ENCODE results near the gene PROZ.

The PROZ gene

DNA sequence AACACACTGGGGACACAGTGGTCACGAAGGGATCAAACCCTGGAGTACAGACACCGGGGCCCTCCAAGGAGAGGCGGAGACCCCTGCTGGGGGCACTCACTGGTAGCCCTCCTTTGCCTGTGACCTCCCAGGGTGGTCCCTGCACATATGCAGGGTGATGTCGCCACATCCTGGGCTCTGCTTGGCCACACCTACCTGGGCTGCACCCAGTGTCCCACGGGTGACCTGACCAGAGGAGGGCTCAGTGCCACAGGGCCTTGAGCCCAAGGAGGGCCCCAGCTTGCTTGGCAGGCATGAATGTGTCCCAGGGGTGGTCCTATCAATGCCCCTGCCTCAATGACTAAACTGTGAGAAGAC is 45.9 kb downstream of the PROZ start:
- Histone ChIP-seq H3K4me3 (ENCODE audit: low read depth, low read length) (no peak overlapping the region), H3K9me3 (ENCODE audit: control insufficient read depth, insufficient read depth, low read depth, low read length) (no peaks in the 10 kb centered on the region), H3K4me1 (ENCODE audit: control insufficient read depth, insufficient read depth, low read length) (no peaks in the 10 kb centered on the region; the same call in 1 of the 2 replicates), H3K27ac (ENCODE audit: extremely low read depth, low read depth, low read length) (no peak overlapping the region), H3K36me3 (ENCODE audit: control insufficient read depth in 2 of 2, insufficient read depth in 1 of 2, low read length in 2 of 2) (peaks cover 0 to 45% of the 10 kb centered on the region in 2 experiments; a peak in 2 of 3 replicates)
- POLR2A ChIA-PET: no interaction called here
- CTCF ChIA-PET: no interaction called here
- TF ChIP-seq SCRT1 (tag by site-specific recombination; IDR thresholded peaks at IDR 0.05; ENCODE audit: borderline replicate concordance): no peak
- TF ChIP-seq, protein P1, sequence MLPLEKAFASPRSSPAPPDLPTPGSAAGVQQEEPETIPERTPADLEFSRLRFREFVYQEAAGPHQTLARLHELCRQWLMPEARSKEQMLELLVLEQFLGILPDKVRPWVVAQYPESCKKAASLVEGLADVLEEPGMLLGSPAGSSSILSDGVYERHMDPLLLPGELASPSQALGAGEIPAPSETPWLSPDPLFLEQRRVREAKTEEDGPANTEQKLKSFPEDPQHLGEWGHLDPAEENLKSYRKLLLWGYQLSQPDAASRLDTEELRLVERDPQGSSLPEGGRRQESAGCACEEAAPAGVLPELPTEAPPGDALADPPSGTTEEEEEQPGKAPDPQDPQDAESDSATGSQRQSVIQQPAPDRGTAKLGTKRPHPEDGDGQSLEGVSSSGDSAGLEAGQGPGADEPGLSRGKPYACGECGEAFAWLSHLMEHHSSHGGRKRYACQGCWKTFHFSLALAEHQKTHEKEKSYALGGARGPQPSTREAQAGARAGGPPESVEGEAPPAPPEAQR (tag by site-specific recombination; IDR thresholded peaks at IDR 0.05): no peak
- peak; percentile 66 for TF ChIP-seq ZIC2 (tag by site-specific recombination; IDR thresholded peaks at IDR 0.05)
- peak; percentile 60 for TF ChIP-seq GLIS1 (tag by site-specific recombination; IDR thresholded peaks at IDR 0.05)
- TF ChIP-seq ZBTB10 (tag by site-specific recombination; IDR thresholded peaks at IDR 0.05): no peak
- peak; percentile 43; the same call in 1 of the 2 replicates for TF ChIP-seq GLIS2 (tag by site-specific recombination; IDR thresholded peaks at IDR 0.05)

GRCh38 chr13:113205428-113205931 is 47.0 kb downstream of the PROZ start:
- ChIA-PET POLR2A (no interaction called here), CTCF (interaction anchor here (0.6 kb wide), 1 partner anchor 69 kb away, joined by 3 read pairs; no protein-coding TSS in a partner anchor)
- Histone ChIP-seq H3K36me3 (ENCODE audit: control insufficient read depth in 2 of 2, insufficient read depth in 1 of 2, low read length in 2 of 2) (peaks cover 0 to 34% of the 10 kb centered on the region in 2 experiments; a peak in 2 of 3 replicates), H3K4me3 (ENCODE audit: low read depth, low read length) (no peak overlapping the region), H3K27ac (ENCODE audit: extremely low read depth, low read depth, low read length) (no peak overlapping the region), H3K4me1 (ENCODE audit: control insufficient read depth, insufficient read depth, low read length) (no peaks in the 10 kb centered on the region; the same call in 1 of the 2 replicates), H3K9me3 (ENCODE audit: control insufficient read depth, insufficient read depth, low read depth, low read length) (no peaks in the 10 kb centered on the region)
- TF ChIP-seq SP7 (tag by site-specific recombination; IDR thresholded peaks at IDR 0.05): no peak
- TF ChIP-seq ZNF133 (tag by site-specific recombination; IDR thresholded peaks at IDR 0.05): no peak
- TF ChIP-seq ZBTB48 (tag by site-specific recombination; IDR thresholded peaks at IDR 0.05): no peak
- peak; percentile 39; the same call in 1 of the 2 replicates for TF ChIP-seq ZBTB17 (tag by site-specific recombination; IDR thresholded peaks at IDR 0.05)
- peak; percentile 85 for TF ChIP-seq ZNF10 (tag by site-specific recombination; IDR thresholded peaks at IDR 0.05)

GRCh38 chr13:113207460-113207859 is 49.0 kb downstream of the PROZ start:
- Histone ChIP-seq H3K4me3 (ENCODE audit: low read depth, low read length) (peak overlapping the region; percentile 97), H3K27ac (ENCODE audit: extremely low read depth, low read depth, low read length) (no peak overlapping the region), H3K36me3 (ENCODE audit: control insufficient read depth in 2 of 2, insufficient read depth in 1 of 2, low read length in 2 of 2) (peaks cover 0 to 47% of the 10 kb centered on the region in 2 experiments; a peak in 1 of 3 replicates), H3K9me3 (ENCODE audit: control insufficient read depth, insufficient read depth, low read depth, low read length) (no peaks in the 10 kb centered on the region), H3K4me1 (ENCODE audit: control insufficient read depth, insufficient read depth, low read length) (no peaks in the 10 kb centered on the region; the same call in 1 of the 2 replicates)
- POLR2A ChIA-PET: interaction anchor here (0.6 kb wide), 1 partner anchor 18 kb away, joined by 3 read pairs; no protein-coding TSS in a partner anchor
- CTCF ChIA-PET: no interaction called here
- TF ChIP-seq SALL2 (tag by site-specific recombination; IDR thresholded peaks at IDR 0.05; ENCODE audit: borderline replicate concordance): no peak
- no peak for TF ChIP-seq SP3 (tag by site-specific recombination; IDR thresholded peaks at IDR 0.05)
- no peak for TF ChIP-seq ZNF354C (tag by site-specific recombination; IDR thresholded peaks at IDR 0.05; ENCODE audit: borderline replicate concordance, low read depth)
- TF ChIP-seq PRDM10 (tag by site-specific recombination; IDR thresholded peaks at IDR 0.05): no peak
- no peak for TF ChIP-seq EGR2 (tag by site-specific recombination; IDR thresholded peaks at IDR 0.05; ENCODE audit: low read depth)
- TF ChIP-seq ZNF544 (tag by site-specific recombination; IDR thresholded peaks at IDR 0.05): no peak
- TF ChIP-seq ZBTB49 (tag by site-specific recombination; IDR thresholded peaks at IDR 0.05; ENCODE audit: low read depth): no peak
- TF ChIP-seq GLI2 (tag by site-specific recombination; IDR thresholded peaks at IDR 0.05; ENCODE audit: borderline replicate concordance, low read depth): no peak
- TF ChIP-seq REPIN1 (tag by site-specific recombination; IDR thresholded peaks at IDR 0.05; ENCODE audit: low read depth): no peak
